ENCODE measurements around the gene IL6R. TPM values are rescaled to one million over a fixed set of nuclear protein-coding genes. Genes with fewer than 3 reads are reported as not detected.

Gene IL6R
- total RNA-seq, 4 donors from 2014 or later, result 24.4 to 39.4 (median 27.8) TPM

DNA sequence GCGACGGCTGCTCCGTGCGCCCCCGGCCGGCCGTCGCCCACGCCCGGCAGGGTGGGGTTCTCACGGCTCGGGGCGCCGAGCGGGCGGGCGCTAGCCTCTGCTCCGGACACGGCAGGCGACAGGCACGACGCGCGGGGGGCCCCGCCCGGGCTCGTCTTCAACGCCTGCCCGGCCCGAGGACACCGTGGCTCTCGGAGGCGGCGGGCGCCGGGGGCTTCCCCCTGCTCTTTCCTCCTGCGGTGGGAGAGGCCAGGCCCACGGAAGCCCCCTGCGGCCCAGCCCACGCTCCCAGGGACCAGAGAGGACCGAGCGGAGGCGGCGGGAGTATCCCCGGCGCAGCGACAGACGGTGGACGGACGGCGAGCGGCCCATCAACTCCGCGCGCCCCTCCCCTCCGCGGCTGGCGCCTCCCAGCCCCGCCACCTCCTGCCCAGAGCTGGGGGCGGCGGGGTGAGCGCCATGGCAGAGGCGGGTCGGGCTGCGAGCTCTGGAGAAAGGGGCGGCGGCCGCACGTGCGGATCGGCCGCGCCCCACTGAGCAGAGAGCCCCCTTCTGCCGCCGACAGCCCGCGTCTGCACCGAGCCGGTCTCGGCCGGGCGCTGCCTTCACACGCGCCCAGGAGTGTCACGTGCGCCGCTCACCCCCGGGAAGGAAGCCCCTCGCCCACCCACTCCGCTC, 97.1 kb downstream of the IL6R start, which contains the start of the genes SHE and TDRD10:
Gene SHE, minus strand, starts transcription at position 347 of the 678 bp plus-strand sequence. CDS start 386 bp downstream, outside the sequence.
Gene TDRD10, plus strand, starts transcription at position 154 of the 678 bp plus-strand sequence. CDS start 4,685 bp downstream, outside the sequence.
- TF ChIP-seq, protein P1, sequence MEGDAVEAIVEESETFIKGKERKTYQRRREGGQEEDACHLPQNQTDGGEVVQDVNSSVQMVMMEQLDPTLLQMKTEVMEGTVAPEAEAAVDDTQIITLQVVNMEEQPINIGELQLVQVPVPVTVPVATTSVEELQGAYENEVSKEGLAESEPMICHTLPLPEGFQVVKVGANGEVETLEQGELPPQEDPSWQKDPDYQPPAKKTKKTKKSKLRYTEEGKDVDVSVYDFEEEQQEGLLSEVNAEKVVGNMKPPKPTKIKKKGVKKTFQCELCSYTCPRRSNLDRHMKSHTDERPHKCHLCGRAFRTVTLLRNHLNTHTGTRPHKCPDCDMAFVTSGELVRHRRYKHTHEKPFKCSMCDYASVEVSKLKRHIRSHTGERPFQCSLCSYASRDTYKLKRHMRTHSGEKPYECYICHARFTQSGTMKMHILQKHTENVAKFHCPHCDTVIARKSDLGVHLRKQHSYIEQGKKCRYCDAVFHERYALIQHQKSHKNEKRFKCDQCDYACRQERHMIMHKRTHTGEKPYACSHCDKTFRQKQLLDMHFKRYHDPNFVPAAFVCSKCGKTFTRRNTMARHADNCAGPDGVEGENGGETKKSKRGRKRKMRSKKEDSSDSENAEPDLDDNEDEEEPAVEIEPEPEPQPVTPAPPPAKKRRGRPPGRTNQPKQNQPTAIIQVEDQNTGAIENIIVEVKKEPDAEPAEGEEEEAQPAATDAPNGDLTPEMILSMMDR (IDR thresholded peaks at IDR 0.05; ENCODE audit: low read depth), result no peak

- TF ChIP-seq, protein P1 (IDR thresholded peaks at IDR 0.05; ENCODE audit: low read depth), result no peak
Observed at GRCh38 chr1:154502744-154503115, 97.6 kb downstream of the IL6R start.

DNA sequence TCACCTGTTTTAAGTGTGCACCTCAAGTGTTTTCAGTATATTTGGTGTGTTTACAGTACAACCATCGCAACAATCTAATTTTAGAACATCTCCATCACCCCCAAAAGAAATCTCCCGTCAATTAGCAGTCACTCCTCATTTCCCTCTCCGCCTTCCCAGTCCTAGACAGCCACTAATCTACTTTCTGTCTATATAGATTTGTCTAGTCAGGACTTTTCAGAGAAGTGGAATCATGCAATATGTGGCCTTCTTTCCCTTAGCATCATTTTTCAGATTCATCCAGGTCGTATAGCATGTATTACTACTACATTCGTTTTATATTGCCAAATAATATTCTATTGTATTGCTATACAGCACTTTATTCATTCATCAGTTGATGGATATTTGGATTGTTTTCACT, 98.8 kb downstream of the IL6R start:
- TF ChIP-seq, protein P1 (IDR thresholded peaks at IDR 0.05; ENCODE audit: low read depth), result no peak

- TF ChIP-seq, protein P1 (IDR thresholded peaks at IDR 0.05; ENCODE audit: low read depth), result no peak
Observed at GRCh38 chr1:154512760-154513159, 107.6 kb downstream of the IL6R start.

GRCh38 chr1:154514066-154514553, 109.0 kb downstream of the IL6R start:
- TF ChIP-seq, protein P1 (IDR thresholded peaks at IDR 0.05; ENCODE audit: low read depth), result no peak

DNA sequence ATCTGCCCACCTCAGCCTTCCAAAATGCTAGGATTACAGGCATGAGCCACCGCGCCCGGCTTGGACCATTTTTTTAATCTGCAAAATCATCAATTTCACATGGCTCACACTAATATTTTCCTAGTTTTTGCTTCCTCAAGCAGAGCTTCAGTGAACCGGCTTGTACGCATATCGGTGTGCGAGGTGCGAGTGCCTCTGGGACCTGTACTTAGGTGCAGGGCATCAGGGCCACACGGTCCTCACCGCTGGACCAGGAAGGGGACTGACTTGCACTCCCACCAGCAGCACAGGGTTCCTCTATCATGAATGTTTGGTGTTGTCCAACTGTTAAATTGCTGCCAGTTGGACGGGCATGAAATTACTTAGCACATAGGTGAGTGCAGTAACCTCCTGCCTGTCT, 112.5 kb downstream of the IL6R start:
- TF ChIP-seq, protein P1 (IDR thresholded peaks at IDR 0.05; ENCODE audit: low read depth), result no peak

Other genes starting within 250 kb of the IL6R start
- gene TPM3, start 213.2 kb upstream of the IL6R start, total RNA-seq, result 100 to 1,000 TPM; 208 to 305 (median 294) TPM
- not detected for gene CFAP141, start 199.0 kb upstream of the IL6R start, total RNA-seq
- 10 to 100 TPM; 58.8 to 75.7 (median 64.7) TPM for gene UBAP2L, start 184.4 kb upstream of the IL6R start, total RNA-seq
- 100 to 1,000 TPM in 1 of 4 donors, 10 to 100 TPM in 3; 84.9 to 105 (median 89.9) TPM for gene HAX1, start 132.7 kb upstream of the IL6R start, total RNA-seq
- not detected for gene AQP10, start 84.2 kb upstream of the IL6R start, total RNA-seq
- 10 to 100 TPM; 39.6 to 46.5 (median 44.6) TPM for gene ATP8B2, start 79.8 kb upstream of the IL6R start, total RNA-seq
- 1 to 10 TPM; 3.7 to 9.0 (median 7.0) TPM for gene TDRD10, start 96.9 kb downstream of the IL6R start, total RNA-seq
- 10 to 100 TPM; 11.6 to 55.0 (median 25.8) TPM for gene SHE, start 97.1 kb downstream of the IL6R start, total RNA-seq
- 10 to 100 TPM; 18.5 to 42.2 (median 24.7) TPM for gene UBE2Q1, start 153.3 kb downstream of the IL6R start, total RNA-seq
- gene CHRNB2, start 162.4 kb downstream of the IL6R start, total RNA-seq, result not detected
- 100 to 1,000 TPM in 1 of 4 donors, 10 to 100 TPM in 3; 66.5 to 104 (median 78.6) TPM for gene ADAR, start 202.8 kb downstream of the IL6R start, total RNA-seq